OCI-LY7 (cell line): ENCODE measurements around the gene CDC42BPG. TPM values are rescaled to one million over a fixed set of nuclear protein-coding genes. Genes with fewer than 3 reads are reported as not detected.

ENCODE experiments used
- BruUV-seq: library from RNA; stranded (reverse); fragments of 400-500 nt; replicated peaks from 2 replicates; lab custom pipeline; 2021; lab: Mats Ljungman, UMichigan
- CTCF ChIA-PET: fragments of 300-600 bp; sonication (Branson Sonifier 250); formaldehyde crosslinking; loops from one replicate; lab custom pipeline; 2022; ENCODE audit warnings: antibody characterized with exemption; ENCODE audit not compliant: unreplicated experiment; lab: Charles Lee
- POLR2A ChIA-PET: fragments of 300-600 bp; sonication (Branson Sonifier 250); formaldehyde crosslinking; loops from one replicate; lab custom pipeline; 2022; ENCODE audit warnings: antibody characterized with exemption; lab: Charles Lee
- DNase-seq: peaks from one replicate; pipeline ENCODE4 v3.0.0-alpha.2; 2015; ENCODE audit warnings: low spot score
- H2AFZ ChIP-seq: fragments of 200-600 bp; sonication (generic), shearing (Covaris generic); 2 replicates; pipeline ENCODE4 v1.6.1; 2014; ENCODE audit warnings: mild to moderate bottlenecking, antibody characterized with exemption, low read length, moderate library complexity
- H3K27ac ChIP-seq: fragments of 200-600 bp; sonication (generic); 2 replicates; pipeline ENCODE4 v1.5.1; 2014; ENCODE audit warnings: mixed run types, low read depth, mild to moderate bottlenecking, moderate library complexity, low read length, inconsistent platforms; ENCODE audit not compliant: poor library complexity, severe bottlenecking
- H3K36me3 ChIP-seq: fragments of 200-600 bp; sonication (generic); 2 replicates; pipeline ENCODE4 v1.6.1; 2014; ENCODE audit warnings: mild to moderate bottlenecking, antibody characterized with exemption, low read length, moderate library complexity, mixed read lengths; ENCODE audit not compliant: insufficient read depth
- H3K4me1 ChIP-seq: fragments of 200-600 bp; sonication (generic); 2 replicates; pipeline ENCODE4 v1.5.1; 2014; ENCODE audit warnings: mild to moderate bottlenecking, low read length; ENCODE audit not compliant: insufficient read depth, poor library complexity, severe bottlenecking
- H3K4me2 ChIP-seq: fragments of 200-600 bp; sonication (generic); 2 replicates; pipeline ENCODE4 v1.6.1; 2014; ENCODE audit warnings: mild to moderate bottlenecking, low read length
- H3K4me3 ChIP-seq: fragments of 200-600 bp; sonication (generic); 2 replicates; pipeline ENCODE4 v1.5.1; 2014; ENCODE audit warnings: mild to moderate bottlenecking, low read depth, low read length; ENCODE audit not compliant: poor library complexity, severe bottlenecking
- H3K79me2 ChIP-seq: fragments of 200-600 bp; sonication (generic); 2 replicates; pipeline ENCODE4 v1.6.1; 2016; ENCODE audit warnings: low read depth, mild to moderate bottlenecking, low read length, moderate library complexity, mixed read lengths; ENCODE audit not compliant: insufficient read depth
- H3K9me2 ChIP-seq: fragments of 200-600 bp; sonication (generic); 2 replicates; pipeline ENCODE4 v1.6.1; 2016; ENCODE audit warnings: mild to moderate bottlenecking, low read length, mixed read lengths; ENCODE audit not compliant: insufficient read depth
- H3K9me3 ChIP-seq: fragments of 200-600 bp; sonication (generic); 2 replicates; pipeline ENCODE4 v1.6.1; 2014; ENCODE audit warnings: mild to moderate bottlenecking, mixed run types, low read length, mixed read lengths
- H4K20me1 ChIP-seq: fragments of 200-600 bp; sonication (generic); 2 replicates; pipeline ENCODE4 v1.6.1; 2014; ENCODE audit warnings: mild to moderate bottlenecking, antibody characterized with exemption, low read length, moderate library complexity, mixed read lengths; ENCODE audit not compliant: insufficient read depth
- EZH2phosphoT487 ChIP-seq: fragments of 200-600 bp; sonication (generic); IDR thresholded peaks from 2 replicates; pipeline ENCODE4 v1.6.1; 2018; ENCODE audit warnings: low read depth, borderline replicate concordance, mild to moderate bottlenecking, mixed run types, antibody characterized with exemption, low read length, moderate library complexity, mixed read lengths
- intact Hi-C: fragments of 100-400 bp; cut with micrococcal nuclease; formaldehyde crosslinking; loops from one replicate; pipeline ENCODE4 v1.10.0; 2022; ENCODE audit not compliant: unreplicated experiment
- total RNA-seq, 2 experiments: library from RNA; depleted of rRNA in 1 of 2; stranded (reverse); fragments of >200 nt in 1 of 2; shearing (Covaris generic) in 1 of 2; gene quantifications; 2 replicates each; pipeline ENCODE4 v1.2.3, GENCODE V29; 2014 to 2022
- TF ChIP-seq, protein P1 (sequence below): fragments of 200-600 bp; sonication (generic); conservative IDR thresholded peaks from 2 replicates; pipeline ENCODE4 v1.5.1; 2014; ENCODE audit warnings: mild to moderate bottlenecking, antibody characterized with exemption, low read length, moderate library complexity, mixed read lengths

Gene CDC42BPG
- total RNA-seq, 2 experiments from 2014 or later, result 3.5 to 4.9 TPM

- peaks cover 76% of the 10 kb centered on the region for H3K36me3 ChIP-seq
Observed at GRCh38 chr11:64870176-64870892, 25.9 kb upstream of the CDC42BPG start.

DNA sequence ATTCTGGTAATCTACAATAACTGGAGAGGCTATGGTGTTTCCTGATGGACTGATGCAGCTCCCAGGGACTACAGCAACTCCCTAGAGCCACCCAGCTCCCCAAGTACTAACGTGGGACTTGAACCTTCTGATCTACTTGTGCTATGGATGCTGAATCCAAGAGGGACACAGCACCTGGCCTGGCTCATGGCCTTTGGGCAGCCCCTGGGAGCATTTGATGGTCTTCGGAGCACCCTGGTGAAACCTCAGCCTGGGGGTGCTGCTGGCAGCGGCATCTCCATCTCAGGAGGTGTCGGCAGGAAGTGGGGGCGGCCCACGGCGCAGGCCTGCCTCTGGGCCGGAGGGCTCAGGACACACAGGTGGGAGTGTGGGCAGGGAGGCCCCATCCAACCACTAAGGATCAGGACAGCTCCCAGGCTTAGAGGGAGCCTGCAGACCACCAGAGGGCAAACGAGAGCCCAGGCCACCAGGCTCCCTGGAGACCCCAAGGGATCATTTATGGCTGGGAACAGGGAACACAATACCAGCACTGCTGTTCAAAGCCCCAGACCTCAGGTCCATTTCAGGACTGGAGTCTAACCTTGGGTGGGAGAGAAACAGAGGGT lies 25.2 kb upstream of the CDC42BPG start:
- POLR2A ChIA-PET, result interaction anchor here (0.6 to 13.0 kb wide), 7 partner anchors 8 to 192 kb away, joined by 3 to 178 read pairs (median 4); no protein-coding TSS in a partner anchor
- peak overlapping the region; percentile 96 for H3K4me2 ChIP-seq
- no peaks in the 10 kb centered on the region for H3K9me2 ChIP-seq
- BruUV-seq, result no TSS peak
- peak overlapping the region; percentile 57 for H3K4me3 ChIP-seq
- no peak overlapping the region for H2AFZ ChIP-seq
- H3K36me3 ChIP-seq, result peaks cover 71% of the 10 kb centered on the region
- intact Hi-C loops, result loop anchor here (1.0 kb wide), 1 partner anchor 18 kb away; no protein-coding TSS in a partner anchor
- no peak for DNase-seq
- peaks cover 89% of the 10 kb centered on the region; the same call in 1 of the 2 replicates for H3K79me2 ChIP-seq
- no peaks in the 10 kb centered on the region for H3K9me3 ChIP-seq
- peaks cover 100% of the 10 kb centered on the region for H3K4me1 ChIP-seq
- CTCF ChIA-PET, result interaction anchor here (0.6 to 2.9 kb wide), 7 partner anchors 8 to 22 kb away, joined by 3 to 16 read pairs (median 3); partner anchors contain the start of gene EHD1
- peak overlapping the region; percentile 97 for H3K27ac ChIP-seq
- TF ChIP-seq EZH2phosphoT487, result no peak
- TF ChIP-seq, protein P1, sequence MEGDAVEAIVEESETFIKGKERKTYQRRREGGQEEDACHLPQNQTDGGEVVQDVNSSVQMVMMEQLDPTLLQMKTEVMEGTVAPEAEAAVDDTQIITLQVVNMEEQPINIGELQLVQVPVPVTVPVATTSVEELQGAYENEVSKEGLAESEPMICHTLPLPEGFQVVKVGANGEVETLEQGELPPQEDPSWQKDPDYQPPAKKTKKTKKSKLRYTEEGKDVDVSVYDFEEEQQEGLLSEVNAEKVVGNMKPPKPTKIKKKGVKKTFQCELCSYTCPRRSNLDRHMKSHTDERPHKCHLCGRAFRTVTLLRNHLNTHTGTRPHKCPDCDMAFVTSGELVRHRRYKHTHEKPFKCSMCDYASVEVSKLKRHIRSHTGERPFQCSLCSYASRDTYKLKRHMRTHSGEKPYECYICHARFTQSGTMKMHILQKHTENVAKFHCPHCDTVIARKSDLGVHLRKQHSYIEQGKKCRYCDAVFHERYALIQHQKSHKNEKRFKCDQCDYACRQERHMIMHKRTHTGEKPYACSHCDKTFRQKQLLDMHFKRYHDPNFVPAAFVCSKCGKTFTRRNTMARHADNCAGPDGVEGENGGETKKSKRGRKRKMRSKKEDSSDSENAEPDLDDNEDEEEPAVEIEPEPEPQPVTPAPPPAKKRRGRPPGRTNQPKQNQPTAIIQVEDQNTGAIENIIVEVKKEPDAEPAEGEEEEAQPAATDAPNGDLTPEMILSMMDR, result peak; percentile 79
- 0 out of 2 replicates have a peak, but pooled peaks cover 4% of the 10 kb centered on the region for H4K20me1 ChIP-seq

More at GRCh38 chr11:64870176-64870892, 25.9 kb upstream of the CDC42BPG start:
- CTCF ChIA-PET, result interaction anchor here (0.8 to 2.9 kb wide), 2 partner anchors 18 to 23 kb away, joined by 3 to 16 read pairs; no protein-coding TSS in a partner anchor
- no peak for DNase-seq
- H3K4me1 ChIP-seq, result peaks cover 100% of the 10 kb centered on the region
- H2AFZ ChIP-seq, result no peak overlapping the region
- H3K27ac ChIP-seq, result peak overlapping the region; percentile 97
- peak overlapping the region; percentile 57 for H3K4me3 ChIP-seq
- H3K9me3 ChIP-seq, result no peaks in the 10 kb centered on the region
- POLR2A ChIA-PET, result interaction anchor here (0.9 to 13.0 kb wide), 3 partner anchors 10 to 92 kb away, joined by 3 to 178 read pairs (median 25); no protein-coding TSS in a partner anchor
- TF ChIP-seq, protein P1, result no peak; the same call in 1 of the 2 replicates
- TF ChIP-seq EZH2phosphoT487, result no peak
- H3K9me2 ChIP-seq, result no peaks in the 10 kb centered on the region
- BruUV-seq, result no TSS peak
- 0 out of 2 replicates have a peak, but pooled peaks cover 8% of the 10 kb centered on the region for H4K20me1 ChIP-seq
- peak overlapping the region; percentile 96 for H3K4me2 ChIP-seq
- intact Hi-C loops, result no loop called here
- peaks cover 89% of the 10 kb centered on the region for H3K79me2 ChIP-seq
